ENCODE results near the gene PRSS36.
"Not testable (repeated sequence)": the region's sequence is repeated elsewhere in the genome, so short reads cannot be mapped to it uniquely, and the experiment has no call there.

PRSS36 gene

DNA sequence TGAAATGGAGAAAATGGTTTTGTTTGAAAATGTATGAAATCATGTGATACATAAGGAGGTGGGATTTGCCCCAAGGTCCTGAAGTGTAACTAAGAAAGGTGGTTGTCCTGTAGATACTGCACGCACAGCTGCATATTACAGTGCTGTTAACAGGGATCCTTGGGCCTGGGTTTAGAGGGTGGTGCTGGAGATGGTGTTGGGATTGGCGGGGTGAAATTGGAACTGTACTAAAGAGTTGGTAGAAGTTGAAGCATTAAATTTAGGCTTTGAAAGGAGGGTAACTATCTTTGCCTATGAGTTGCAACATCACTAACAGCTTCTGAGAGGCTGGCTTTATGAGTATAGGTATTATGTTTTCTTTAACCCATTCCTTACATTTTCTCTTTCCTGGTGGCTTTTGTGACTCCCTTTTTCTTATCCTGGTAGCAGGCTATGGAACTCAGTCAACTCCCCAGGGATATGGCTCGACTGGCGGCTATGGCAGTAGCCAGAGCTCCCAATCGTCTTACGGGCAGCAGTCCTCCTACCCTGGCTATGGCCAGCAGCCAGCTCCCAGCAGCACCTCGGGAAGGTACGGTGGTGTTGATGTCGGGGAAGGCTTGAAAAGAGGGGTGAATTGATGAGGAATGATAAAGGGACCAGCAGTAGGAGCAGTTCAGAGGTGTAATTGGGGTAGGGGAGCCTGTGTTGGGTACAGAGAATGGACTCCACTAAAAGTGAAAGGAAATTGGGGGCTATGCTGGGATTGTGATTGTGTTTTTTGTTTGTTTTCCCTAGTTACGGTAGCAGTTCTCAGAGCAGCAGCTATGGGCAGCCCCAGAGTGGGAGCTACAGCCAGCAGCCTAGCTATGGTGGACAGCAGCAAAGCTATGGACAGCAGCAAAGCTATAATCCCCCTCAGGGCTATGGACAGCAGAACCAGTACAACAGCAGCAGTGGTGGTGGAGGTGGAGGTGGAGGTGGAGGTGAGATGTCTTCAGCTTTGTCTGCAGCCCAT is 33.9 kb upstream of the PRSS36 start:
- no peak for DNase-seq

DNA sequence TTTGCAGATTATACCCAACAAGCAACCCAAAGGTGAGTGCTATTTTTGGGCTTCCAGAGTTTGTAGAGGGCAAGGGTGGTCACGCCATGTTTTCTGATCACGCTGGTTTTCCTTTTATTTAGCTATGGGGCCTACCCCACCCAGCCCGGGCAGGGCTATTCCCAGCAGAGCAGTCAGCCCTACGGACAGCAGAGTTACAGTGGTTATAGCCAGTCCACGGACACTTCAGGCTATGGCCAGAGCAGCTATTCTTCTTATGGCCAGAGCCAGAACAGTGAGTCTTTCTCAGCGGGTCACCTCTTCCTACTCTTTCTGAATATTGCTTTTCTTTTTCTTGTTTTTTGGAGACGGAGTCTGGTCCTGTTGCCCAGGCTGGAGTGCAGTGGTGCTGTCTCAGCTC is 32.5 kb upstream of the PRSS36 start:
- DNase-seq: no peak

DNA sequence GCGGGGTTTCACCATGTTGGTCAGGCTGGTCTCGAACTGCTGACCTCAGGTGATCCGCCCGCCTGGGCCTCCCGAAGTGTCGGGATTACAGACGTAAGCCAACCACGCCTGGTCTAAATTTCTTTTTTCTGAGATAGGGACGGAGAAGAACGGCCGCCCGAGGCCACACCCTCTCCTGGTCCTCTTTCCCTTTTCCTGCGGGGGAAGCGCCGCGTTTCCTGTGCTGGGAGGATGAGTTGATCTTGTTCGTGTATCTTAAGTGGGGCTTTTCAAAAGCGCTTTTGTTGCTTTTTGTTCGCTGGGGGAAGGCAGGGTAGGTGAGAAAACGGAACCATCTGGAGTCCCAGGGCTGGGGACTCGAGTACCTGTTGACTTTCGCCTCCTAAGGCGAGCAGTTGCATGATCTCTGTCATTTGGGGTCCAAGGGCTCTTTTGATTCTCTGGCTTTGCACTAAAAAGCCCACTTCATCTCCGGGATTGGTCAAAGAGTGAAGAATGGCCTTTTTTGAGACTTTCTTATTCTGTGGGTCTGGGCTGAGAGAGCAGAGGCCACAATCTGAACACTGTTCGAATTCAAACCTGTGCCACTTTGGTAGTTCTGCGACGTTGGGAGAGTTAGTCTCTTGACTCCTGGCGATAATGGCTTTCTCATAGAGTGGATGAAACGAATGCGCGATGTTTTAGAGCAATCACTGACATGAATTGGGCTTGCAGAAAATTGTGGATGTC is 31.4 kb upstream of the PRSS36 start:
- peak; percentile 20 to 38 for DNase-seq

DNA sequence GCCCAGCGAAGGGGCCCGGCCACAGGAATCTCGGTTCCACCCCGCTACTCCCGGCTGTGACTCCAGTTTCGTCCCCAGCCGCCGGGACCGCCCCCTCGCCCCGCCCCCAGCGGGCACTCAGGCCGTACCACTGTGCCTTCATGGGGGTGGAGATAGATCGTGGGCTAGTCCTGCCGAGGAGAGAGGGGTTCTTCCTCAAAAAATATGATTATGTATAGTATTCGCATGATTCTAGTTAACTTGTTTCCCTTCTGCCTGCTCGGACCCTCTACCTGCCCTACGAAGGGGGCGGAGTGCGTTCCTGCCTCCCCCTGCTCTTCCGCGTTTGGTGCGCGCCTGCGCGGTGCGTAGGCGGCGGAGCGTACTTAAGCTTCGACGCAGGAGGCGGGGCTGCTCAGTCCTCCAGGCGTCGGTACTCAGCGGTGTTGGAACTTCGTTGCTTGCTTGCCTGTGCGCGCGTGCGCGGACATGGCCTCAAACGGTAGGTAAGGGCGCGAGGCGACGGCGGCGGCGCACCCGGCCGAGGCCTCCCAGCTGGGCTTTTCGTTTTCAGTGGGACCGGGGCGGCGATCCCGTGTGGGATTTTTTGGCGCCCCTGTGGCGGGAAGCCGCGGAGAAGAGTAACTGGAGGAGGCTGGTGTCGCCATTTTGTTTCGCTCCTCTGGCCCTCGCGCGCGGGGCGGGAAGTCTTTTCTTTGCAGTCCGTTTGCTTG is 30.0 kb upstream of the PRSS36 start, which contains the start of gene FUS:
FUS (plus strand) TSS at position 393 of the 713 bp plus-strand sequence; CDS start at position 469, 76 bp downstream.
- DNase-seq: peak; percentile 83 to 84

DNA sequence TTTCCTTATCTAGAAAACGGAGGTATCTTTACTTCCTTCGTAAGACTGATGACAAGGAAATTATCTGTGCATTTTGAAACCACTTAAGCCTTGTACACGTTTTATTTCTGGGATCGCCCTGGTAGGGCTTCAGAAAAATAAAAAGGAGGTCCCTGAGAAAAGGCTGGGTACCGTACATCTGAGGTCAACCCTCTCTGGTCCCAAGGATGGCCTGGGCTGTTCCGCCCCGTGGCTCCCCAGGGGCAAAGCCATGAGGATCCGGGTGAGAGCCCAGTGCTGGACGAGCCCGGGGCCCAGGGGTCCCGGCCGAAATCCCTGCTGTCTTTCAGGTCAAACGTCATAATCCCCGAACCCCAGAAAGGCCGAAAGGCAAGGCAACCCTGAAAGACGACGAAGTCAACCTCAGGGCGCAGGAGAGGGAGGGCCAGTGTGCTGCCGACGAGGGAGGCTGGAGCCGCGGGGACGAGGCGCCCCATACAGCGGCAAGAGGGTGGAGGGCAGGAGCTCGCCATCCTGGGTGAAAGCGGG is 29.4 kb upstream of the PRSS36 start:
- DNase-seq: peak in 1 of 2 experiments; percentile 57

DNA sequence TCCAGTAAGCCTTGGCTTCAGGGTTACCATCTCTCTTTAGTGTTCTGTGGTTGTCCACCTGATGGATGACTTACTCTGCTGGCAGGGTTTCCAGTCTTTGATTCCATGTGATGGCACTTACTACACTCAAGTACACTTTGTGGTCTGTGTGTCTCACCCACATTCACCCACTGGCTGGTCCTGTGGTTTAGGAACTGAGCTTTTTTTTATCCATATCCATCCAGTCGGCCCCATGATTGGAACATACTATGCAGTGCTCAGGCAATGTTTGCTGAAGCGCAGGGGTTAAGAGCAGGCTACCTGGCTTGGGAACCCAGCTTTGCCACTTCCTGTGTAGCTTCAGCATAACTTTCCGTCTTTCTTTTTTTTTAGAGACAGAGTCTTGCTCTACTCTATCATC is 27.3 kb upstream of the PRSS36 start:
- DNase-seq: peak; percentile 23 to 48

DNA sequence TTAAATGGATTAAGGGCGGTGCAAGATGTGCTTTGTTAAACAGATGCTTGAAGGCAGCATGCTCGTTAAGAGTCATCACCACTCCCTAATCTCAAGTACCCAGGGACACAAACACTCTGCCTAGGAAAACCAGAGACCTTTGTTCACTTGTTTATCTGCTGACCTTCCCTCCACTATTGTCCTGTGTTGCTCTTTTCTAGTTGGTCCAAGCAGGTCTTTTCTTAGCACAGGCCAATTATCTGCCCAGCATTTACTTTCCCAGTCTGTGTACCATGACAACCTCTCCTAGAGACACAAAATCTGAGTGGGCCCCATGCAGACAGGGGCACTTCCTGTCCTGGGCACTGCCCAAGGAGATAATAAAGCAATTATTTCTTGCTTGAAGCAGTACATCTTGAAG is 20.2 kb upstream of the PRSS36 start:
- DNase-seq: not testable (repeated sequence)

DNA sequence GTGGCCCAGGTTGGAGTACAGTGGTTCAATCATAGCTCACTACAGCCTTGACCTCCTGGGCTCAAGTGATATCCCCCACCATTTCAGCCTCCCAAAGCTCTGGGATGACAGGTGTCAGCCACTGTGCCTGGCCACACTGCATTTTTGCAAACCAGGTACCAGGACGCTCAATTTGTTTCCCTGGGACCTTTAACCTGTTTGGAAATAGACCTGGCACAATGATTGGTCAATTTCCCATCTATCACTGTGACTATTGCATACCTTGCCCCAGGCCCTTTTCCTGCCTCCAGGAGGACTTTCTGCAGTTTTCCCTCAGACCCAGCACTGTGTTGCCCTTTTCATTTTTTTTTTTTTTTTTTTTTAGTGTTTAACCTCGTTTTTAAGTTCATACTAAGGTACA is 19.0 kb upstream of the PRSS36 start:
- DNase-seq: no peak

DNA sequence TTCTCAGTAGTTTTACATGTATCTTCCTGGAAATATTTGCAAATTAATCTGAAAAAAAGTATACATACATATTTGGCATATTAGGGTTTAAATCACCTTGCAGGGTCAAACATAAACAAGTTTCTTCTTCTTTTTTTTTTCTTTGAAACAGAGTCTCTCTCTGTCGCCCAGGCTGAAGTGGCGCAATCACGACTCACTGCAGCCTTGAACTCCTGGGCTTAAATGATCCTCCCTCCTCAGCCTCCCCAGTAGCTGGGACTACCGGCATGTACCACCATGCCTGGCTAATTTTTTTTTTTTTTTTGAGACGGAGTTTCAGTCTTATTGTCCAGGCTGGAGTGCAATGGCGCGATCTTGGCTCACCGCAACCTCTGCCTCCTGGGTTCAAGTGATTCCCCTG is 17.4 kb upstream of the PRSS36 start:
- no peak for DNase-seq

DNA sequence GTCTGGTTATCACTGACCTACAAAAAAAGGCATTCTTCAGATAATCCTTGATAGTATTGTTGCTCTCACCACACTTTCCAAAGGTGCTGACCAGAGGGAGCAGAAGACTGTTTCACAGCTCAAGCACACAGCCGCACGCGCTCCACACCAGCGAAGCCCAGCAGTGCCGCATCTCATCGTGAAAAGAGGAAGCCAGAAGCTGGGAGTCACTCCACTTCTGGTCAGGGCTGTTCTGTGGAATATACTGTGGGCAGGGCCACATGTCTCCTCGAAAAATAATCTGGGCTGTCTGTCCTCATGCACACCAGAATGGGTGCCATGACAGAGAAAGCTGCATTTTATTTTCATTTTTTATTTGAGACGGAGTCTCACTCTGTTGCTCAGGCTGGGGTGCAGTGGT is 7.3 kb upstream of the PRSS36 start:
- peak; percentile 53 to 70 for DNase-seq

DNA sequence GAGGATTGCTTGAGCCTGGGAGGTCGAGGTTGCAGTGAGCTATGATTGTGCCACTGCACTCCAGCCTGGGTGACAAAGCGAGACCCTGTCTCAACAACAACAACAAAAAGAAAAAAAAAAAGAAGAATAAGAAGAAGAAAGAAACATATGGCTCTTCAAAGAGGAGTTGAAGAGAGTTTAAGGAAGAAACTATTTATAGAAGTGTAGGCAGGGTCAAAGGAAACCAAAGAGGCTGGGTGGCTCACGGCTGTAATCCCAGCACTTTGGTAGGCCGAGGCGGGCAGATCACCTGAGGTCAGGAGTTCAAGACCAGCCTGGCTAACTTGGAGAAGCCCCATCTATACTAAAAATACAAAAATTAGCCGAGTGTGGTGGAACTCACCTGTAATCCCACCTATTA is 1.1 kb upstream of the PRSS36 start:
- not testable (repeated sequence) for DNase-seq

DNA sequence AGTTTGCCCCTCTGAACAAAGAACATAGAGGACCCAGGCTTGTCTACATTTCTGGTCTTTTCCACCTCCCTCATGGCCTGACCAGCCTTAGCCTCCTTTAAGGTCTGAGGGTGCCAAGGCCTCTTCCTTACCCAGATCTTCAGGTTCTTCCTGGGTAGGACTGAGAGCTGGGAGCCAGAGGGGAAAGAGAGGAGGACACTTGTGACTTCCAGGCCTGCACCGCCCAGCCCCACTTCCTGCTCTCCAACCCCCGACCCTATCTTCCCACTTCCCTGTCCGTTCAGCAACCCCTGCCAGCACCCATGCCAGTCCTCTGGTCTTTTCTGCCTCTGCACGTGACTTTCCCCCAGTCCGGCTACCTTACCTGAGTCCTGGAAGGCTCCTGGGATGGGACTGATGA is 534 bp downstream of the PRSS36 start:
- no peak for DNase-seq

DNA sequence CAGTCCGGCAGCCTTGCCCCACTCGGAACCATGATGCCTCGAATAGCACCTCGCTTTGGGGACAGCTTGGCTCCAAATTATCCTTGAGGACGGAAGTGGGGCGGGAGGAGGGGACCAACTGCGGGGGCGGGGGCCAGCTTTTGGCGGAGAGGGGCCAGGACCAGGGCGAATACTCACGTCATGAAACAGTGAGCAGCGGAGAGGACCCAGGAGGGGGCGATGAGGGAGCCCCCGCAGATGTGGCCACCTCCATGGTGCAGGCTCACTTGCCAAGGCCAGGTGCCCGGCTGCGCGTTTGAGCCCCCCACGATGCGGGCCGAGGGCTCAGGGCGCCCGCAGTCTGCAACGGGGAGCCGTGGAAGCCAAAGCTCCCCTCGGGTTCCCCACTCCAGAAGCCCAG is 970 bp downstream of the PRSS36 start:
- DNase-seq: no peak

DNA sequence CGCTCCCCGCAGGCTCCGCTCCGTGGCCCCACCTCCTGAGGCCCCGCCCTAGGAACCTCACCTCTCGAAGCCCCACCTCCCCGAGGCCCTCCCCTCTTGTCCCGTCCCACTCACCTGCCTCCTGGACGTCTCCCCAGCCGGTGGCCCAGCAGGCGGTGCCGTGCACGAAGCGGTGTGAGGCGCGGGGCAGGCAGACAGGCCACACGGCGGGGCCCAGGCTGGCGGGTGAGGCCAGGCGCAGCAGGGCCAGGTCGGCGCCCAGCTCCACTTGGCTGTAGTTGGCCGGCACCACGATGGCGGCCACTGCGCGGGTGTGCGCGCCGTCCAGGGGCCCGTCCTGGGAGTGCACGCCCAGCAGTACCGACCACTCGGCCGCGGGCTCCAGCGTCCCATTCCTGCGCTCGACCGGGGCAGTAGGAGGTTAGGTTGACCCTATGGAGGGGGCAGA is 1.6 kb downstream of the PRSS36 start:
- DNase-seq: no peak

DNA sequence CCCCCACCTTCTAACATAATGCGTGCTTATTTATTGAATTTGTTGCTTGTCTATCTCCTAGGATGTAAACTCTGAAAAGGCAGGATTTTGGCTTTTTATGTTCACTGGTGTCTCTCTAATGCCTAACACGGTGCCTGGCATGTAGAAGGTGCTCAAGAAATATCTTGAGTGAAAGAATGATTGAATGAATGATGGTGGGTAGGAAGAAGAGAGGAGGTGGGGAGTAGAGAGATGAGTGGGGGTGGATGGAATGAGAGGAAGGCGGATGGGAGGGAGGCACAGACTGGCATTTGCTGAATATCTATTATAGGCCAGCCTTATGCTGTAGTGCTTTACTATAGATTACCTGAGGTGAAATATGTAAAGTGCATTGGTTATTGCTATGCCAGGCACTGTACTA is 2.3 kb downstream of the PRSS36 start:
- DNase-seq: no peak

DNA sequence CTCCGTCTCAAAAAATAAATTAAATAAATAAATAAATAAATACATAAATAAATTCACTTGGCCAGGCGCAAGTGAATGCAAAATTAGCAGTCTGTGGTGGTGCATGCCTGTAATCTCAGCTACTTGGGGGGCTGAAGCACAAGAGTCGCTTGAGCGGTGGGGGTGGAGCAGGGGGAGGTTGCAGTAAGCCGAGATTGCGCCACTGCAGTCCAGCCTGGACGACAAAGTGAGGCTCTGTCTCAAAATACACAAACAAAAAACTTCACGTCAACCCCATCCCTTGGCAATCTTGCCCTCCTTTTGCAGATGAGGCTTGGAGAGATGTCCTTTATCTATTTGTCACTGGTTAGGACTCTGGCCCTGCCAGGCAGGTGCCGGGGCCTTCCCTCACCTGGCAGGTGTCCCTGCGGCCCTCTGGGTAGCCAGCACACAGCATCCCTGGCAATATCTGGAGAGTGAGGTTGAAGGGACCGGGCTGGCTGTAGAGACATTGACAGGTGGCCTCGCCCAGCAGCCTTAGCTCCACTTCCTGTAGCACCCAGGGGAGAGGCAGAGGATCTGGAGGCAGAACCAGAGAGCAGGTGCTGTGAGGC is 4.4 kb downstream of the PRSS36 start:
- no peak for DNase-seq

DNA sequence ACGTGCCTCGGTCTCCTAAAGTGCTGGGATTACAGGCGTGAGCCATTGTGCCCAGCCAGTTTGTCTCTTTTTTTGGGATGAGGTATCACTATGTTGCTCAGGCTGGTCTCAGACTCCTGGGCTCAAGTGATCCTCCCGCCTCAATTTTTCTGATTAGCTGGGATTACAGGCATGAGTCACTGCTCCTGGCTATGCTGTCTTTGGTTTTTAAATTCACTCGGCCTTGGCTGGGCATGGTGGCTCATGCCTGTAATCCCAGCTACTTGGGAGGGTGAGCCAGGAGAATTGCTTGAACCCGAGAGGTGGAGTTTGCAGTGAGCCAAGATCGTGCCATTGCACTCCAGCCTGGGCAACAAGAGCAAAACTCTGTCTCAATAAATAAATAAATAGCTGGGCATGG is 5.4 kb downstream of the PRSS36 start:
- not testable (repeated sequence) for DNase-seq

DNA sequence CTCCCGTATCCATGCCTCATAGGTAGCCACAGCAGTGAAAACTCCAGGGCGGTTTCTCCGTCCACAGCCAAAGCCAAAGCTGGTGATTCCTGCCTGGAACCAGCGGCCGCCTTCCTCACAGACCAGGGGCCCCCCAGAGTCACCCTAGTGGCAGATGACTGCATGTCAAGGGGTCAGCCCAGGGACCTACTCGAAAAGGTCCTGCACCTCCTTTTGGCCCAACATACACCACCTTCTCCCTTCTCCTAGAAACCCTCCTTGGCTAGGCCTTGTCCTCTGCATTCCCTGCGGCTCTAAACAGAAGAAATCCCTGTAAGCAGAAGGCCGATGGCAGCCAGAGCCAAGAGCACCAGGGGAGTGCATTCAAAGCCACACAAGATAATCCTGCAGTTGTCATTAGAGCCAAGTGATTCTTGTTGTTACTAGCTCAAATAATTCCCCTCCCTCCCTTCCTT is 6.1 kb downstream of the PRSS36 start:
- no peak for DNase-seq

DNA sequence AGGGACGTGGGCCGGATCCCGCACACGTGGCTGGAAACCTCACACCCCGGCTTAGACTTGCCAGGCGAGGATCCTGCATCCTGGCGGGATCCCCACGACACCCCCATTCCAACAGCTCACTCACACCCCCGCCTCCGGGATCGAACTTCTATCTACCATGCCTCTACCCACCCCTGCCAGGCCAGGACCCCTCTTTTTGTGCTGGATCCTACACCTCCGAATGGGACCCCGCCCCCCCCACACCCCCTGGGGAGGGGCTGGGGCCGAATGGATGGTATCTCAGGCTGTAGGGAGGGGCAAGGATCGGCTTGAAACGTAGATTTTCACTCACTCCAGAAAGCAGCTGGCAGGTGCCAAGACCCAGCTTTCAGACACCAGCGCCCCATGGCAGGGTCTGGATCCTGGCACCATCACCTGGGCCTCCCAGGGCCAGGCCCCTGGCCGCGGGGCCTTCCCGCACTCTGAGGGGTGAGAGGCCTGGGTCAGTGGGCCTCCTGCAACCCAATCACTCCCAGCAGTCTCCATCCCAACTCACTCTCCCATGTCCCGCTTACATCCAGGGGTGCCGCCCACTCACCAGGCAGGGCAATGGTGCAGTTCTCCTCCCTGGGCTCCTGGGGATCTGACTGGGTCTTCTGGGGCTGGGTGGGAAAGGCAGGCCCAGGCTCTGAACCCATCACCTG is 6.7 kb downstream of the PRSS36 start:
- DNase-seq: no peak

DNA sequence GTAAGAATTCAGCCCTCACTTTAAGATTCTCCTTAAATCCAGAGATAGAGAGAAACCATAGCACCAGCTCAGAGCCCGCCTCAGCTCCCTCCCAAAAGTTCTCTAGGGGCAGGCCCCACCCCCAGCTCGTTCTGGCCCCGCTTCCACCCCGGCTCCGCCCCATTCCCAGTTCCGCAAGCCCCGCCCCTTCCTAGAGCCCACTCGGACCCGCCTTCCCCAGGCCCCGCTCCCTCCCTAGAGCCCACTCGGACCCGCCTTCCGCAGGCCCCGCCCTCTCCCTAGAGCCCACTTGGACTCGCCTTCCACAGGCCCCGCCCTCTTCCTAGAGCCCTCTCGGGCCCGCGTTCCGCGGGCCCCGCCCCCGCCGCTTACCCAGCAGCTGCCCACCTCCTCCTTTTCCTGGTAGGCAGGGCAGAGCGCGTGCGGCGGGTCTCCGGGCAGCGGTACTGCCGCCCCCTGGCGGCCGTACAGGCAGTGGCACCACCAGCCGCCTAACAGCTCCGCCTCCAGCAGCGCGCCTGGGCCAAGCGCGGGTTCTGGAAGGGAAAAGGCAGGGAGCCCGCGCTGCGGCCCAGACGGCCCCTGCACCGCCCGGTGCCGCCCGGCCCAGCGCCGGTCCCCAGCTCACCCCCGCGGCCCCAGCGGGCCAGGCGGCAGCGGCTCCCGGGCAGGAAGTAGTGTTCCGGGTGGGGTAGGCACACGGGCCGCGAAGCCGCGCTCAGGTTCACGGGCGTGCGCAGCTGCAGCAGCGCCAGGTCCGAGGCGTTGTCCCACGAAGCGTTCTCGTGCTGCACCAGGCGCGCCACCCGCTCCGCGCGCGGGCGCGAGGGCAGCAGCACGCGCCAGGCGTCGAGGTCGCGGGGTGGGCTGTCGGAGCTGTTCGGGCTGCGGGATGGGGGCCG is 7.5 kb downstream of the PRSS36 start:
- DNase-seq: peak; percentile 97

All from AML-193 (cell line).